ENCODE measurements around the gene ZFYVE28. TPM values are rescaled to one million over a fixed set of nuclear protein-coding genes. Genes with fewer than 3 reads are reported as not detected.

The ZFYVE28 gene
- total RNA-seq = 8.5 and 11.4 TPM in 2 replicates

GRCh38 chr4:2417765-2418649 is at the start of gene ZFYVE28:
TSS of gene ZFYVE28 (minus strand) at chr4:2418645. CDS start at chr4:2418323, 322 bp downstream.

GRCh38 chr4:2418650-2419571 is 466 bp upstream of the ZFYVE28 start, which contains the start of gene CFAP99:
TSS of gene CFAP99 (plus strand) at chr4:2418955.

GRCh38 chr4:2261853-2262144 is 156.6 kb downstream of the ZFYVE28 start, which contains the start of gene MXD4:
TSS of gene MXD4 (minus strand) at chr4:2262109. CDS start at chr4:2261980, 129 bp downstream.

GRCh38 chr4:2241410-2242353 is 176.8 kb downstream of the ZFYVE28 start, which contains the start of the genes HAUS3 and POLN:
TSS of gene HAUS3 (minus strand) at chr4:2242121. CDS start at chr4:2240946, 1,175 bp downstream.
TSS of gene POLN (minus strand) at chr4:2242121. CDS start at chr4:2229231, 12,890 bp downstream.

Small RNA genes within 50 kb of the gene (small RNA-seq; reads per million reads assigned to genes)
- gene COX6B1P5 = not detected

Other genes starting within 250 kb of the ZFYVE28 start
- 7.8 and 13.6 TPM in 2 replicates for gene HAUS3, start 176.5 kb downstream of the ZFYVE28 start, total RNA-seq
- gene POLN, start 176.5 kb downstream of the ZFYVE28 start, total RNA-seq = 2.0 TPM in 2 replicates
- 72.3 and 97.3 TPM in 2 replicates for gene MXD4, start 156.5 kb downstream of the ZFYVE28 start, total RNA-seq
- 0.19 TPM in 1 of 2 replicates, not detected in the other for gene CFAP99, start 310 bp upstream of the ZFYVE28 start, total RNA-seq
- gene RNF4, start 50.5 kb upstream of the ZFYVE28 start, total RNA-seq = 73.5 and 101 TPM in 2 replicates
- 23.7 and 24.5 TPM in 2 replicates for gene FAM193A, start 118.0 kb upstream of the ZFYVE28 start, total RNA-seq

Measured in vein endothelial cell (primary cell).